GM10248 (cell line): ENCODE results near the gene ZNF354C.
"Not testable (repeated sequence)": the region's sequence is repeated elsewhere in the genome, so short reads cannot be mapped to it uniquely, and the experiment has no call there.

ENCODE experiments used
- CTCF ChIA-PET: fragments of 300-600 bp; sonication (Branson Sonifier 250); formaldehyde crosslinking; extraction: SDS; loops from one replicate; lab custom pipeline; 2021; ENCODE audit warnings: antibody characterized with exemption; lab: Yijun Ruan, JAX
- POLR2A ChIA-PET: fragments of 350-650 bp; sonication (Branson Sonifier 250); formaldehyde crosslinking; extraction: SDS; loops from one replicate; lab custom pipeline; 2020; ENCODE audit warnings: antibody characterized with exemption; lab: Yijun Ruan, JAX
- DNase-seq: peaks from one replicate; pipeline ENCODE4 v3.0.0; 2012; ENCODE audit errors: extremely low spot score
- CTCF ChIP-seq: IDR thresholded peaks from 2 replicates; pipeline ENCODE4 v1.5.1; 2012; ENCODE audit warnings: mild to moderate bottlenecking, low read depth; ENCODE audit errors: extremely low read depth, missing control alignments, control extremely low read depth

ZNF354C gene

GRCh38 chr5:179079165-179079987, 19.2 kb downstream of the ZNF354C start:
- TF ChIP-seq CTCF = no peak
- POLR2A ChIA-PET = no interaction called here
- CTCF ChIA-PET = no interaction called here
- DNase-seq = no peak

- ChIA-PET POLR2A (no interaction called here), CTCF (no interaction called here)
- no peak for TF ChIP-seq CTCF
- DNase-seq = no peak
These were observed 20.6 kb downstream of the ZNF354C start for GRCh38 chr5:179080724-179081123.

GRCh38 chr5:179089502-179089901, 29.3 kb downstream of the ZNF354C start:
- CTCF ChIA-PET = no interaction called here
- TF ChIP-seq CTCF = no peak
- no peak for DNase-seq
- POLR2A ChIA-PET = no interaction called here

- CTCF ChIA-PET, POLR2A ChIA-PET, DNase-seq: not testable (repeated sequence)
These were observed 41.1 kb downstream of the ZNF354C start for GRCh38 chr5:179101282-179101681.

- no peak for TF ChIP-seq CTCF
- ChIA-PET CTCF (no interaction called here), POLR2A (no interaction called here)
- DNase-seq = no peak
These were observed 50.4 kb downstream of the ZNF354C start for GRCh38 chr5:179110528-179110927.

GRCh38 chr5:179111267-179112207, 51.4 kb downstream of the ZNF354C start:
- no peak for DNase-seq
- ChIA-PET POLR2A (no interaction called here), CTCF (no interaction called here)
- TF ChIP-seq CTCF = no peak
